H9 (cell line): Measurements from ENCODE around the gene ITIH6. TPM values are rescaled to one million over a fixed set of nuclear protein-coding genes. Genes with fewer than 3 reads are reported as not detected.

Source experiments
- DNase-seq: peaks from one replicate; pipeline ENCODE4 v3.0.0-alpha.2; 2017
- H2AFZ ChIP-seq: one replicate; pipeline ENCODE4 v1.6.1; 2013; ENCODE audit warnings: mild to moderate bottlenecking, low read length, control low read depth, moderate library complexity
- H2AK5ac ChIP-seq: 2 replicates; pipeline ENCODE4 v1.6.1; 2013; ENCODE audit warnings: low read length, control low read depth, mixed read lengths; ENCODE audit not compliant: insufficient read length
- H2BK120ac ChIP-seq: one replicate; pipeline ENCODE4 v1.6.1; 2013; ENCODE audit warnings: low read depth, mild to moderate bottlenecking, low read length, control low read depth, inconsistent platforms; ENCODE audit not compliant: poor library complexity, severe bottlenecking
- H2BK12ac ChIP-seq: 2 replicates; pipeline ENCODE4 v1.6.1; 2013; ENCODE audit warnings: low read length, control low read depth, mixed read lengths, low read depth; ENCODE audit not compliant: insufficient read length
- H2BK15ac ChIP-seq: 2 replicates; pipeline ENCODE4 v1.6.1; 2013; ENCODE audit warnings: low read depth, low read length, control low read depth
- H2BK20ac ChIP-seq: one replicate; pipeline ENCODE4 v1.6.1; 2013; ENCODE audit warnings: low read depth, mild to moderate bottlenecking, low read length, control low read depth, inconsistent platforms; ENCODE audit not compliant: poor library complexity, severe bottlenecking
- H2BK5ac ChIP-seq: 2 replicates; pipeline ENCODE4 v1.6.1; 2013; ENCODE audit warnings: low read length, control low read depth, mixed read lengths; ENCODE audit not compliant: insufficient read length
- H3K14ac ChIP-seq: 2 replicates; pipeline ENCODE4 v1.6.1; 2013; ENCODE audit warnings: low read length, control low read depth; ENCODE audit not compliant: insufficient read depth
- H3K18ac ChIP-seq: 2 replicates; pipeline ENCODE4 v1.6.1; 2013; ENCODE audit warnings: low read depth, mild to moderate bottlenecking, mixed read lengths, low read length, control low read depth; ENCODE audit not compliant: insufficient read length
- H3K23ac ChIP-seq: 2 replicates; pipeline ENCODE4 v1.6.1; 2013; ENCODE audit warnings: low read length, control low read depth, mixed read lengths, low read depth; ENCODE audit not compliant: insufficient read length
- H3K23me2 ChIP-seq: 2 replicates; pipeline ENCODE4 v1.6.1; 2013; ENCODE audit warnings: low read depth, mild to moderate bottlenecking, mixed read lengths, low read length, control low read depth; ENCODE audit not compliant: insufficient read length, poor library complexity, severe bottlenecking
- H3K27ac ChIP-seq: 2 replicates; pipeline ENCODE4 v1.5.1; 2013; ENCODE audit warnings: low read length, control low read depth, mixed read lengths, low read depth; ENCODE audit not compliant: insufficient read length
- H3K27me3 ChIP-seq: 2 replicates; pipeline ENCODE4 v1.6.1; 2013; ENCODE audit warnings: low read length, control low read depth, inconsistent platforms; ENCODE audit not compliant: insufficient read depth
- H3K4ac ChIP-seq: 2 replicates; pipeline ENCODE4 v1.6.1; 2013; ENCODE audit warnings: low read depth, mild to moderate bottlenecking, control low read depth, inconsistent platforms, low read length, moderate library complexity
- H3K4me1 ChIP-seq: 2 replicates; pipeline ENCODE4 v1.6.1; 2013; ENCODE audit warnings: low read length, control low read depth, inconsistent platforms; ENCODE audit not compliant: insufficient read depth
- H3K4me2 ChIP-seq: 2 replicates; pipeline ENCODE4 v1.6.1; 2013; ENCODE audit warnings: low read length, control low read depth, mixed read lengths; ENCODE audit not compliant: insufficient read length, insufficient read depth
- H3K56ac ChIP-seq: 2 replicates; pipeline ENCODE4 v1.6.1; 2013; ENCODE audit warnings: low read depth, mild to moderate bottlenecking, mixed read lengths, low read length, control low read depth; ENCODE audit not compliant: insufficient read length
- H3K79me1 ChIP-seq: 2 replicates; pipeline ENCODE4 v1.6.1; 2013; ENCODE audit warnings: low read depth, mild to moderate bottlenecking, moderate library complexity, low read length, control low read depth, inconsistent platforms; ENCODE audit not compliant: insufficient read depth, poor library complexity, severe bottlenecking
- H3K79me2 ChIP-seq: 2 replicates; pipeline ENCODE4 v1.6.1; 2013; ENCODE audit warnings: low read length, control low read depth, inconsistent platforms; ENCODE audit not compliant: insufficient read depth
- H3K9ac ChIP-seq: 2 replicates; pipeline ENCODE4 v1.6.1; 2013; ENCODE audit warnings: low read length, control low read depth, mixed read lengths; ENCODE audit not compliant: insufficient read length; ENCODE audit errors: extremely low read depth
- H3K9me3 ChIP-seq: one replicate; pipeline ENCODE4 v1.6.1; 2013; ENCODE audit warnings: low read depth, low read length, inconsistent platforms; ENCODE audit not compliant: control insufficient read depth
- H3T11ph ChIP-seq: one replicate; pipeline ENCODE4 v1.6.1; 2013; ENCODE audit warnings: mild to moderate bottlenecking, low read length, control low read depth, inconsistent platforms
- H4K20me1 ChIP-seq: one replicate; pipeline ENCODE4 v1.6.1; 2013; ENCODE audit not compliant: control insufficient read depth, insufficient read length, insufficient read depth
- H4K5ac ChIP-seq: 2 replicates; pipeline ENCODE4 v1.6.1; 2013; ENCODE audit warnings: low read depth, mild to moderate bottlenecking, mixed read lengths, low read length, control low read depth; ENCODE audit not compliant: insufficient read length
- H4K8ac ChIP-seq: replicated peaks from 2 replicates; pipeline ENCODE4 v1.6.1; 2013; ENCODE audit warnings: low read length, control low read depth, mixed read lengths, low read depth; ENCODE audit not compliant: insufficient read length
- H4K91ac ChIP-seq: 2 replicates; pipeline ENCODE4 v1.6.1; 2013; ENCODE audit warnings: low read depth, mild to moderate bottlenecking, moderate library complexity, mixed read lengths, low read length, control low read depth; ENCODE audit not compliant: insufficient read length
- H3K27ac Mint-ChIP-seq, 3 experiments: 2 replicates in 2 of 3; 3 replicates in 1 of 3; pipeline ENCODE4 v1.8.0; 2020 to 2021; ENCODE audit warnings: mixed read lengths in 3 of 3, mild to moderate bottlenecking in 1 of 3, moderate library complexity in 1 of 3
- H3K27me3 Mint-ChIP-seq: 2 replicates; pipeline ENCODE4 v1.8.0; 2021; ENCODE audit warnings: low read depth, mild to moderate bottlenecking, moderate library complexity, mixed read lengths
- H3K36me3 Mint-ChIP-seq, 3 experiments: 2 replicates in 2 of 3; 3 replicates in 1 of 3; pipeline ENCODE4 v1.8.0; 2020 to 2021; ENCODE audit warnings: low read depth in 3 of 3, mixed read lengths in 3 of 3; ENCODE audit not compliant: insufficient read depth in 1 of 3
- H3K4me1 Mint-ChIP-seq, 2 experiments: 2 replicates each; pipeline ENCODE4 v1.8.0; 2020; ENCODE audit warnings: mixed read lengths in 2 of 2
- H3K4me3 Mint-ChIP-seq, 2 experiments: 2 replicates in 1 of 2; 3 replicates in 1 of 2; pipeline ENCODE4 v1.8.0; 2020 to 2021; ENCODE audit warnings: mild to moderate bottlenecking in 2 of 2, mixed read lengths in 2 of 2, moderate library complexity in 1 of 2
- H3K9me3 Mint-ChIP-seq, 2 experiments: 2 replicates in 1 of 2; 3 replicates in 1 of 2; pipeline ENCODE4 v1.8.0; 2020; ENCODE audit warnings: mild to moderate bottlenecking in 2 of 2, mixed read lengths in 2 of 2, moderate library complexity in 1 of 2
- CTCF ChIP-seq: fragments of 200-600 bp; sonication (generic); conservative IDR thresholded peaks from 3 replicates; pipeline ENCODE4 v1.8.0; 2021; ENCODE audit warnings: antibody characterized with exemption, mild to moderate bottlenecking
- WGBS: extraction: QIAGEN DNeasy Blood & Tissue Kit; methylation state at CpG from one replicate; pipeline ENCODE4 v1.1.7; 2013; ENCODE audit warnings: missing lambda C conversion rate, low lambda C conversion rate, mixed read lengths; ENCODE audit not compliant: insufficient read length; ENCODE audit errors: extremely low coverage; 5-methylcytosine and 5-hydroxymethylcytosine counted together
- total RNA-seq: library from RNA; stranded (reverse); gene quantifications from 2 replicates; pipeline ENCODE4 v1.2.1, GENCODE V29; 2021

Gene ITIH6
- total RNA-seq, 1 experiment from 2014 or later = not detected

DNA sequence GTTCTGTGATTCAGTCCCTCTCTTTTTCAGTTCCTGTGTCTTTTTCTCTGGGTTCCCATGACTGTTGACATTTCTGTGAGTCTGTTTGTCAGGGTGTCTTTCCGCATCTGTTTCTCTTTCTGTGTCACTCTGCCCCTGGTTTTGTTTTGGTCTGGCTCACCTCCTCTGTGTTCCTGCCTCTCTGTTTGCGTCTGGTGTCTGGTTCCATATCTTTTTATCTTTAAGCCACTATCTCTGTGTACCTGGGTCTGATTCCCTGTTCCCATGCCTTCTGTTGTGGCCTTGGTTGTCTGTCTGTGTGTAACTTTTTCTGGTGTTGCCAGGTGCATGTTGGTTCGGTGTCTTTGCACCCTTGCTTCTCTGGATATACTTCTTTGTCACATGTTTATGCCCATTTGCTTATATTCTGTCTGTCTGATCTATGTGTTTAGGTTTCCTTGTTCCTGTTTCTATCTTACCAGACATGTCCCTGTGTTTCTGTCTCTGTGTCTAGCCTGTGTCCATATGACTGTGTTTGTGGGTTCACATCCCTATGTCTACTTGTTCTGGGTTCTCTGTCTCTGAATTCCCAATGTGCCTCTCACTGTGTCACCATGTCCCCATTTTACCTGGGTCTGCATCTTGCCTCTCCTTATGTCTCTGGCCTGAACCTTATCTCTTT is 50.2 kb downstream of the ITIH6 start:
- Histone ChIP-seq H3K79me1 (no peaks in the 10 kb centered on the region), H2BK15ac (no peak overlapping the region), H2AK5ac (no peak overlapping the region), H3K4ac (no peak overlapping the region), H3K79me2 (no peaks in the 10 kb centered on the region), H2BK12ac (no peak overlapping the region), H4K20me1 (no peaks in the 10 kb centered on the region), H4K5ac (no peak overlapping the region), H3K9ac (no peak overlapping the region), H4K8ac (no peak overlapping the region), H3K4me2 (no peak overlapping the region), H2BK5ac (no peak overlapping the region), H2BK120ac (no peak overlapping the region), H3K23ac (no peak overlapping the region), H3K4me1 (no peaks in the 10 kb centered on the region), H4K91ac (no peak overlapping the region), H2AFZ (no peak overlapping the region), H3K27me3 (no peaks in the 10 kb centered on the region), H3K9me3 (peaks cover 52% of the 10 kb centered on the region), H3K14ac (no peak overlapping the region), H3K56ac (no peak overlapping the region), H3K18ac (no peak overlapping the region), H3K23me2 (no peaks in the 10 kb centered on the region), H3T11ph (no peak overlapping the region), H3K27ac (no peak overlapping the region), H2BK20ac (no peak overlapping the region)
- DNase-seq = no peak
- no peak overlapping the region for H3K27ac Mint-ChIP-seq
- H3K36me3 Mint-ChIP-seq = peaks cover 0 to 3% (median 0%) of the 10 kb centered on the region in 3 experiments; a peak in 3 of 7 replicates
- peaks cover 3% of the 10 kb centered on the region for H3K27me3 Mint-ChIP-seq
- no peak overlapping the region for H3K4me3 Mint-ChIP-seq
- no peaks in the 10 kb centered on the region for H3K4me1 Mint-ChIP-seq
- no peak for TF ChIP-seq CTCF
- no CpG with 5 or more reads among the region's 3 CpGs for WGBS
- peaks cover 51 to 54% of the 10 kb centered on the region in 2 experiments for H3K9me3 Mint-ChIP-seq
